NCI-H526 treated with DMSO at 0.1 percent for 48 hours (cell line): ENCODE measurements around the gene CDIP1.

ENCODE experiments used
- DNase-seq: peaks from one replicate; lab custom pipeline; 2025; lab: John Stamatoyannopoulos, UW

The CDIP1 gene

GRCh38 chr16:4539716-4540284 is 1.2 kb upstream of the CDIP1 start:
- DNase-seq: no peak

GRCh38 chr16:4537376-4538343 is 913 bp downstream of the CDIP1 start:
- DNase-seq: peak; percentile 1

DNA sequence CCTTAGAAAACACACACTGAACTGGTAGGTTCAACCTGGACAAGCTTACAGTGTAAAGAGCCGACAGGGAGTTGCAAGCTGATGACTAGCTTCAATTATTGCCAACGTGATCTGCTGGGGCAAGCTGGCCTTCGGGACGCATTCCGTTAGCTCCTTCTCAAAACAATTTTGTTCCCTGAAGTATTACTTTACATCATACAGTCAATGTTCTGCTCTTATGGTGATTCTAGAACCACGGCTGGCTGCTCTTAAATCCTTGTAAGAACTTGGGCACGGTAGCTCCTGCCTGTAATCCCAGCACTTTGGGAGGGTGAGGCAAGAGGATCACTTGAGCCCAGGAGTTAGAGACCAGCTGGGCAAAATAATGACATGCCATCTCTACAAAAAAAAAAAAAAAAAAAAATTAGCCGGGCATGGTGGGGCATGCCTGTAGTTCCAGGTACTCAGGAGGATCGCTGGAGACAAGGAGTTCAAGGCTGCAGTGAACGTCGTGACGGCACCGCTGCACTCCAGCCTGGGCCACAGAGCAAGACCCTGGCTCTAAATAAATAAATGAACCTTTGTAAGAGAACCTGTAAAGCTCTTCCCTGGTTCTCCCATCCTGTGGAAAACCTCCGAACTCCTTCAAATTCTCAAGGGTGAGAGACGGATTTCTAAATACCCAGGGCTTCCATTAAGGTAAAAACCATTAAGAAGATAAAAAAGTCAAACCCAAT is 2.0 kb downstream of the CDIP1 start:
- DNase-seq: no peak

DNA sequence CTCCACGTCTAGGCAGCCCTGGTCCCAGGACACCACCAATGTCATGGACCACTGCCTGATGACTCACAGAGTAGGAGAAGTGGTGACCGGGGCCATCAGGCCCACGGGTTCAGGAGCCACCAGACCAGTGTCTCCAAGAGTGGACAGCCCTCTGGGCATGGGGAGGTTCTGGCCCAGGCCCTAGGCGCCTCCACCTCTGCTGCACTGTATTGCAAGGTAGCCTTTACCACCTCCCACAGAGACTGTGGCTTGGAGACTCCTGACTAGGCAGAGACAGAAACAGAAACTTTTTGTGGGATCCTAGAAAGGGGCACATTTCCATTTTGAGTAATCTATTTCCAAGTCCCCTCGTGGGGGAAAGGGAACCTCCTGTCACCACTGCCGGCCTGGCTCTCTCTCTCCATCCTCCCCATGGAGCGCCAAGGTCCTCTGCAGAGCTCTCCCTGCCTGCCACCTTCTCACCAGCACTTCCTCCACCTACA is 2.9 kb downstream of the CDIP1 start:
- DNase-seq: no peak

GRCh38 chr16:4534151-4534790 is 4.3 kb downstream of the CDIP1 start:
- no peak for DNase-seq

DNA sequence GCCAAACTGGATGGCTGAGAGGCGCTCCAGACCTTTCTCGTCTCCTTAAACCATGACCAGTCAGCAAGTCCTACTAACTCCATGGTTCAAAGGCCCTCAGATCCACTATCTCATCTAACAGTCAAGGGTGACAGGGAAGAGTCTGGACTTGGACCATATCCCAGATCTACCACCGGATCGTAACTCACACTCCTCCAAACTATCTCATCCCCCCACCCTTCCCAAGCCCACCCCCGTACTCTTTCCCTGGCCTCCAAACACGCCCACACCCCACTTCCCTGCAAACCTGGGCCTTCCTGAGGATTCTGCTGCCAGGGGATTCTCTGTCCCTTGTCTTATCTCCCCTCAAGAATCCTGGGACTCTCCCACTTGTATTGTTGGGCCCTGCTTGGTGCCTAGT is 5.1 kb downstream of the CDIP1 start:
- no peak for DNase-seq

- no peak for DNase-seq
These were observed 6.3 kb downstream of the CDIP1 start for GRCh38 chr16:4532238-4532637.

GRCh38 chr16:4531811-4532210 is 6.8 kb downstream of the CDIP1 start:
- no peak for DNase-seq

GRCh38 chr16:4529085-4530060 is 9.2 kb downstream of the CDIP1 start:
- DNase-seq: no peak

DNA sequence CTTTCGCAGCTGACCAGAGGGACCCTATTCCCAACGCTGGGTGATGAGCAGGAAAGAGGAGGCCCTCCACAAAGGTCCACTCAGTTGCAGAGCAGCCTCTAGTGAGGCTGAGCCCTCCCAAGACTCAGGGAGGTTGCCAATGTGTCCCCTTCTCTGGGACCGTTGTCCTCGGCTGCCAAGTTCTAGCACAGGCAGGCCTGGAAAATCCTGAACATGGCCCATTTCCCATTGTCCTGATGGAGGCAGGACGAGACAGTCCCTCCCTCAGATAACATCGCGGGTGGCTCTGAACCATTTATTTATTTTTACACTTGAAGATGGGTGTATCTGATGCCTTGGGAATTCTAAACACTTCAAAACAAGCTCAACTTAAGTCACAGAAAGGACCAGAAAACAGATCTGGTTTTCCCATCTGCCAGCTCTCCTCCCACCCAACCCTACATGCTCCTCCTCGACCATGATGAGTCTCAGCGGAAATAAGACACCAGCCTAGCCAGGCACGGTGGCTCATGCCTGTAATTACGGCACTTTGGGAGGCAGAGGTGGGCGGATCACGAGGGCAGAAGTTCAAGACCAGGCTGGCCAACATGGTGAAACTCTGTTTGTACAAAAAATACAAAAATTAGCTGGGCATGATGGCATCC is 12.8 kb downstream of the CDIP1 start:
- no peak for DNase-seq

- no peak for DNase-seq
These were observed 13.5 kb downstream of the CDIP1 start for GRCh38 chr16:4525069-4525468.

- no peak for DNase-seq
These were observed 14.0 kb downstream of the CDIP1 start for GRCh38 chr16:4524571-4524970.

DNA sequence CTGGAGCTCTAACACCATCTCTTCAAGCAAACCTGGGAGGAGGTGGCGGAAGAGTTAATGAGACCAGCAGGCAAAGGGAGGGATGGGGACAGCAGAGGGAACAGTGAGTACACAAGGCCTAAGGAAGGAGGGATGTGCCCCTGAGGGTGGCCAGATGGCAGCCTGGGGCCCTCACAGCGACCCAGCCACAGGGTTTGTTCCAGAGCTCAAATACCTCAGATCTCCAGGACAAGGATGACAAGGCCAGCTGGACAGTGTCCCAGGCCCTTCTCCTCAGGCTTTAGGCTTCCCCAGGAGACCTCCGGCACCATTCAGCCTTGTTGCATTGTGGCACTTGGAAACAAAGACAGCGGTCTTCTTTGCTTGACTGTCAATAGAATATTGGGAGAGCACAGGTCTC is 14.9 kb downstream of the CDIP1 start:
- DNase-seq: no peak

GRCh38 chr16:4522051-4522581 is 16.5 kb downstream of the CDIP1 start:
- no peak for DNase-seq

DNA sequence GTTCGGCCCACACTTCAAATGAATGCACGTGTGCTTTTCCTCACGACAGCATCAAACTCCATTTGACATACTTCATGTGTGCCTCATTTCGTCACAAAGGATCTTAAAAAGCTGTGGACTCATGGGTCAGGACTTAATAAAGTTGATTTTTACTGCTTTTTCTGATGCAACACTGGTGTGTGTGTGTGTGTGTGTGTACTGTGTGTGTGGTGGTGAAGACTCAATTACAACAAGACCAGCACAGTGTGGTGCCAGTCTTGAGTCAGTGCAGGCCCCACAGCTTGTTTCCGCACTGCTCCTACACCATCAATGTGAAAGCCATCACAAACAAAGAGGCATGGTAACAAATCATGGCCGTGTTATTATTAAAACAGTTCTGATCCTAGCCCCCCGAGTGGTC is 17.7 kb downstream of the CDIP1 start:
- no peak for DNase-seq

DNA sequence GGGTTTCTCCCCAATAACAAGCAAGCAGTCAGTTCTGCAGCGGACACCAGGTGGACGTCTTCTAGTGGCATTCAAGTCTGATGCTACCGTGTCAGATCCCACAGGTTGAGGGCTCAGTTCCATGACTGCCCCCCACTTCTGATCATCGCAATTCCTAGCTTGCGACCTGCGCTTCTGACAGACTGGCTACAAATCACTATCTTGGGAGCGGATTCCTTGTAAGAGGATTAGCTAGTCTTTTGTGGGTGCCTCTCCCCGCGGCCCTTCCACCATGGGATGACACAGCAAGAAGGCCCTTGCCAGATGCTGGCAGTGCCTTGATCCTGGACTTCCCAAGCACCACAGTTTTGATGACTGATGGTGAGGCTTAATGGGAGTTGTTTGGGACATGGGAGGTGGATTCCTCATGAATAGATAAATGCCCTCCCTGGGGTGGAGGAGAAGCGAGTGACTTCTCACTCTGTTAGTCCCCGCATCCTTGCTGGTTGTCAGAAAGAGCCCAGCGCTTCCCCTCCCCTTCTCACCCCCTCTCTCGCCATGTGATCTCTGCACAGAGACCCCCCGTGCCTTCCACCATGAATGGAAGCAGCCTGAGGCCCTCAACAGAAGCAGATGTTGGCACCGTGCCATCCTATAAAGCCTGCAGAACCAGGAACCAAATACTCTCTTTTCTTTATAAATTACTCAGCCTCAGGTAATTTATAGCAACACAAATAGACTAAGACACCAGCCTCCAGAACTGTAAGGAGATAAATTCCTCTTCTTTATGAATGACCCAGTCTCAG is 19.1 kb downstream of the CDIP1 start:
- no peak for DNase-seq

GRCh38 chr16:4517812-4518680 is 20.5 kb downstream of the CDIP1 start:
- peak; percentile 1 for DNase-seq

DNA sequence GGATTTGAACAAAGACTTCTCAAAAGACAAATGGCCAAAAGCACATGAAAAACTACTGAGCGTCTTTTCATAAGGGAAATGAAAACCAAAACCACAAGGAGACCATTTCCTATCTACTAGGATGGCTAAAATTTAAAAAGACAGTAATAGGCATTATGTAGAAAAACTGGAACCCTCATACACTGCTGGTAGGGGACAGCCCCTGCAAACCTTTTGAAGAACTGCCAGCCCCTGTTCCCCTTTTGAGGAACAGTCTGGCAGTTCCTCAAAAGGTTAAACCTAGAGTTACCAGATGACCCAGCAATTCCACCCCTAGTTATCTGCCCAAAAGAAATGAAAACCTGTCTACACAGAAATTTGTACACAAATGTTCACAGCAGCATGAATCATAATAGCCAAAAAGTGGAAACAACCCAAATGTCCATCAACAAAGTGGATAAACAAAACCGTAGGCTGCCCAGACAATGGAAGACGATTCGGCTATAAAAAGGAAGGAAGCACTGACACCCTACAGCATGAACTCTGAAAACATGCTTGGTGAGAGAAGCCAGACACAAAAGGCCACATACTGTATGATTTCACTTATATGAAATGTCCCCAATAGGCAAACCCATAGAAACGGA is 22.9 kb downstream of the CDIP1 start:
- no peak for DNase-seq
